ENCODE results near the gene CEP162.

DNA sequence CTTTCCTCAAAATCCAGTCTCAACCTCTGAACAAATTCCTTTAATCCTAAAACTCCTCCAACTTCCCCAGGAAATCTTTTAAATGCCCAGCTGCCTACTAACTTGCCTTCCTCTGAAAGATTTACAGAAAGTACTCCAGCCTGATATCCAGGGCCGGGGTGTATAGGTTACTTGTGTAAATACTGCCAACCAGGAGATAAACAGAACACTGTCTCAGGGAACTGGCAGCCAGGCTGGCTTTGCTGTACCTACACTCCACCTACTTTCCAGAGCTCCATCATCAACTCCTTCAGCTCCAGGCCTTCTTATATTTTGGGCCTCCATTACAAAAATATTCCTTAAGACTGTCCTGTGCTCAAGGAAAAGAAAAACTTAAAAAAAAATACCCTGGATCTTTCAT is 85.9 kb downstream of the CEP162 start:
- TF ChIP-seq, protein P1, sequence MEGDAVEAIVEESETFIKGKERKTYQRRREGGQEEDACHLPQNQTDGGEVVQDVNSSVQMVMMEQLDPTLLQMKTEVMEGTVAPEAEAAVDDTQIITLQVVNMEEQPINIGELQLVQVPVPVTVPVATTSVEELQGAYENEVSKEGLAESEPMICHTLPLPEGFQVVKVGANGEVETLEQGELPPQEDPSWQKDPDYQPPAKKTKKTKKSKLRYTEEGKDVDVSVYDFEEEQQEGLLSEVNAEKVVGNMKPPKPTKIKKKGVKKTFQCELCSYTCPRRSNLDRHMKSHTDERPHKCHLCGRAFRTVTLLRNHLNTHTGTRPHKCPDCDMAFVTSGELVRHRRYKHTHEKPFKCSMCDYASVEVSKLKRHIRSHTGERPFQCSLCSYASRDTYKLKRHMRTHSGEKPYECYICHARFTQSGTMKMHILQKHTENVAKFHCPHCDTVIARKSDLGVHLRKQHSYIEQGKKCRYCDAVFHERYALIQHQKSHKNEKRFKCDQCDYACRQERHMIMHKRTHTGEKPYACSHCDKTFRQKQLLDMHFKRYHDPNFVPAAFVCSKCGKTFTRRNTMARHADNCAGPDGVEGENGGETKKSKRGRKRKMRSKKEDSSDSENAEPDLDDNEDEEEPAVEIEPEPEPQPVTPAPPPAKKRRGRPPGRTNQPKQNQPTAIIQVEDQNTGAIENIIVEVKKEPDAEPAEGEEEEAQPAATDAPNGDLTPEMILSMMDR (IDR thresholded peaks at IDR 0.05): no peak
- TF ChIP-seq POLR2A (IDR thresholded peaks at IDR 0.05) (no peak), EP300 (IDR thresholded peaks at IDR 0.05) (no peak), POLR2AphosphoS5 (IDR thresholded peaks at IDR 0.05) (no peak)
